NCI-H1105 treated with DMSO at 0.1 percent for 48 hours (cell line): ENCODE measurements around the gene BOD1.
"Not testable (repeated sequence)": the region's sequence is repeated elsewhere in the genome, so short reads cannot be mapped to it uniquely, and the experiment has no call there.

Source experiments
- DNase-seq: peaks from one replicate; lab custom pipeline; 2025; lab: John Stamatoyannopoulos, UW

BOD1 gene

GRCh38 chr5:173615884-173616576 is 420 bp downstream of the BOD1 start:
- DNase-seq, result peak; percentile 42

- no peak for DNase-seq
Observed at GRCh38 chr5:173614591-173614990, 1.9 kb downstream of the BOD1 start.

GRCh38 chr5:173613433-173614159 is 2.9 kb downstream of the BOD1 start:
- DNase-seq, result no peak

GRCh38 chr5:173612948-173613347 is 3.5 kb downstream of the BOD1 start:
- no peak for DNase-seq

- no peak for DNase-seq
Observed at GRCh38 chr5:173611706-173612105, 4.7 kb downstream of the BOD1 start.

- no peak for DNase-seq
Observed at GRCh38 chr5:173604141-173604540, 12.3 kb downstream of the BOD1 start.

- DNase-seq, result no peak
Observed at GRCh38 chr5:173602423-173602822, 14.0 kb downstream of the BOD1 start.

GRCh38 chr5:173598686-173599085 is 17.8 kb downstream of the BOD1 start:
- DNase-seq, result no peak

GRCh38 chr5:173597304-173597703 is 19.1 kb downstream of the BOD1 start:
- DNase-seq, result no peak

GRCh38 chr5:173595841-173596240 is 20.6 kb downstream of the BOD1 start:
- DNase-seq, result no peak

- DNase-seq, result no peak
Observed at GRCh38 chr5:173594061-173594460, 22.4 kb downstream of the BOD1 start.

GRCh38 chr5:173592050-173592669 is 24.3 kb downstream of the BOD1 start:
- peak; percentile 4 for DNase-seq

- no peak for DNase-seq
Observed at GRCh38 chr5:173591056-173591514, 25.4 kb downstream of the BOD1 start.

- no peak for DNase-seq
Observed at GRCh38 chr5:173590436-173591055, 25.9 kb downstream of the BOD1 start.

- not testable (repeated sequence) for DNase-seq
Observed at GRCh38 chr5:173586133-173586532, 30.3 kb downstream of the BOD1 start.

- DNase-seq, result no peak
Observed at GRCh38 chr5:173583346-173583745, 33.1 kb downstream of the BOD1 start.

- DNase-seq, result no peak
Observed at GRCh38 chr5:173582216-173583111, 34.0 kb downstream of the BOD1 start.

GRCh38 chr5:173581408-173582215 is 34.8 kb downstream of the BOD1 start:
- no peak for DNase-seq

GRCh38 chr5:173578947-173579615 is 37.4 kb downstream of the BOD1 start:
- no peak for DNase-seq

GRCh38 chr5:173577817-173578216 is 38.6 kb downstream of the BOD1 start:
- no peak for DNase-seq
